ENCODE measurements around the gene PRRC2A.

- TF ChIP-seq CTCF (IDR thresholded peaks at IDR 0.05), result no peak
- no peak for TF ChIP-seq POLR2A (IDR thresholded peaks at IDR 0.05)
Measured at GRCh38 chr6:31676322-31676903, 55.9 kb downstream of the PRRC2A start.
